Liver (tissue), 9 donors: Measurements from ENCODE around the gene FALEC. TPM values are rescaled to one million over a fixed set of nuclear protein-coding genes. Genes with fewer than 3 reads are reported as not detected.

ENCODE experiments used
- DNase-seq: peaks from one replicate; pipeline ENCODE4 v3.0.0-alpha.2; 2017; ENCODE audit warnings: low spot score
- H3K27ac ChIP-seq, 2 donors: one replicate each; pipeline ENCODE4 v1.7.0; 2013; ENCODE audit warnings: inconsistent platforms in 2 of 2, low read length in 2 of 2, control low read depth in 1 of 2, low read depth in 1 of 2, mild to moderate bottlenecking in 1 of 2
- H3K27me3 ChIP-seq, 4 donors: one replicate each; pipeline versions ENCODE4 v1.6.1 to v1.7.0; 2013; ENCODE audit warnings: low read length in 3 of 4, inconsistent platforms in 1 of 4, mild to moderate bottlenecking in 1 of 4, moderate library complexity in 1 of 4; ENCODE audit not compliant: control insufficient read depth in 4 of 4, insufficient read depth in 4 of 4
- H3K36me3 ChIP-seq, 4 donors: one replicate each; pipeline versions ENCODE4 v1.6.1 to v1.7.0; 2013; ENCODE audit warnings: low read length in 3 of 4, mild to moderate bottlenecking in 3 of 4, low read depth in 1 of 4, moderate library complexity in 1 of 4; ENCODE audit not compliant: control insufficient read depth in 4 of 4, insufficient read depth in 3 of 4
- H3K4me1 ChIP-seq, 4 donors: one replicate each; pipeline versions ENCODE4 v1.6.1 to v1.7.0; 2013; ENCODE audit warnings: low read length in 3 of 4, mild to moderate bottlenecking in 3 of 4, moderate library complexity in 1 of 4; ENCODE audit not compliant: control insufficient read depth in 4 of 4, insufficient read depth in 4 of 4
- H3K4me3 ChIP-seq, 3 donors: one replicate each; pipeline versions ENCODE4 v1.6.1 to v1.7.0; 2013; ENCODE audit warnings: low read length in 3 of 3, control low read depth in 1 of 3, low read depth in 1 of 3, mild to moderate bottlenecking in 1 of 3
- H3K9ac ChIP-seq, 2 donors: one replicate each; pipeline ENCODE4 v1.7.0; 2013; ENCODE audit warnings: low read length in 2 of 2, mild to moderate bottlenecking in 2 of 2, moderate library complexity in 2 of 2, control low read depth in 1 of 2, low read depth in 1 of 2
- H3K9me3 ChIP-seq, 4 donors: one replicate each; pipeline versions ENCODE4 v1.6.1 to v1.7.0; 2013; ENCODE audit warnings: low read length in 3 of 4; ENCODE audit not compliant: control insufficient read depth in 4 of 4
- ATF3 ChIP-seq: IDR thresholded peaks from 2 replicates; pipeline ENCODE4 v1.6.1; 2016; ENCODE audit warnings: antibody characterized with exemption
- CTCF ChIP-seq: fragments of 150-350 bp; IDR thresholded peaks from 2 replicates; pipeline ENCODE4 v1.5.1; 2017; ENCODE audit warnings: improper control_type of control experiment, low read depth, low read length; ENCODE audit not compliant: missing input control
- EGR1 ChIP-seq, 2 donors: IDR thresholded peaks; 2 replicates each; pipeline ENCODE4 v1.6.1; 2016 to 2018; ENCODE audit warnings: antibody characterized with exemption in 2 of 2, low read depth in 2 of 2
- FOXA1 ChIP-seq: IDR thresholded peaks from 2 replicates; pipeline ENCODE4 v1.6.1; 2016; ENCODE audit warnings: antibody characterized with exemption
- FOXA2 ChIP-seq: IDR thresholded peaks from 2 replicates; pipeline ENCODE4 v1.6.1; 2016; ENCODE audit warnings: antibody characterized with exemption
- GABPA ChIP-seq, 2 donors: IDR thresholded peaks in 1 of 2; conservative IDR thresholded peaks in 1 of 2; 2 replicates each; pipeline ENCODE4 v1.6.1; 2016; ENCODE audit warnings: antibody characterized with exemption in 2 of 2, mild to moderate bottlenecking in 1 of 2, moderate library complexity in 1 of 2
- HNF4A ChIP-seq, 2 donors: conservative IDR thresholded peaks; 2 replicates each; pipeline ENCODE4 v1.6.1; 2016; ENCODE audit warnings: antibody characterized with exemption in 2 of 2, mild to moderate bottlenecking in 2 of 2
- HNF4G ChIP-seq: IDR thresholded peaks from 2 replicates; pipeline ENCODE4 v1.6.1; 2016; ENCODE audit warnings: antibody characterized with exemption
- JUND ChIP-seq, 2 donors: IDR thresholded peaks; 2 replicates each; pipeline ENCODE4 v1.6.1; 2016; ENCODE audit warnings: antibody characterized with exemption in 2 of 2
- MAX ChIP-seq: IDR thresholded peaks from 2 replicates; pipeline ENCODE4 v1.6.1; 2016; ENCODE audit warnings: antibody characterized with exemption
- NR2F2 ChIP-seq: IDR thresholded peaks from 2 replicates; pipeline ENCODE4 v1.6.1; 2016; ENCODE audit warnings: antibody characterized with exemption
- RAD21 ChIP-seq, 2 donors: IDR thresholded peaks; 2 replicates each; pipeline ENCODE4 v1.6.1; 2016; ENCODE audit warnings: antibody characterized with exemption in 2 of 2, mild to moderate bottlenecking in 2 of 2
- REST ChIP-seq: IDR thresholded peaks from 2 replicates; pipeline ENCODE4 v1.6.1; 2016; ENCODE audit warnings: antibody characterized with exemption, mild to moderate bottlenecking
- RXRA ChIP-seq, 2 donors: IDR thresholded peaks; 2 replicates each; pipeline ENCODE4 v1.6.1; 2017 to 2018; ENCODE audit warnings: antibody characterized with exemption in 2 of 2, mild to moderate bottlenecking in 1 of 2
- SP1 ChIP-seq: IDR thresholded peaks from 2 replicates; pipeline ENCODE4 v1.6.1; 2018; ENCODE audit warnings: antibody characterized with exemption, mild to moderate bottlenecking
- TAF1 ChIP-seq: conservative IDR thresholded peaks from 2 replicates; pipeline ENCODE4 v1.6.1; 2016; ENCODE audit warnings: antibody characterized with exemption, mild to moderate bottlenecking
- YY1 ChIP-seq: IDR thresholded peaks from 2 replicates; pipeline ENCODE4 v1.6.1; 2016; ENCODE audit warnings: antibody characterized with exemption, mild to moderate bottlenecking
- ZBTB33 ChIP-seq: IDR thresholded peaks from 2 replicates; pipeline ENCODE4 v1.6.1; 2016; ENCODE audit warnings: antibody characterized with exemption
- WGBS: extraction: QIAGEN DNeasy Blood & Tissue Kit; methylation state at CpG from one replicate; pipeline ENCODE4 v1.1.7; 2013; 5-methylcytosine and 5-hydroxymethylcytosine counted together
- polyA plus RNA-seq, 2 donors: library from polyadenylated mRNA; stranded (reverse) in 1 of 2; unstranded in 1 of 2; fragments of 200-250 nt in 1 of 2; fragments of >200 nt in 1 of 2; fragmentation: Nextera tagmentation in 1 of 2; extraction: Ambion mirVana in 1 of 2; gene quantifications; one replicate each; pipeline versions ENCODE4 v1.2.1 to v1.2.3, GENCODE V29; 2013 to 2015
- total RNA-seq, 2 donors: library from RNA; depleted of rRNA; stranded (reverse); fragments of >200 nt; gene quantifications; one replicate each; pipeline ENCODE4 v1.2.3, GENCODE V29; 2014
- donor health status: healthy.
- donor health status: healthy.
- donor health status: healthy.
- donor health status: healthy.
- donor health status: healthy.

The FALEC gene
- total and polyA plus RNA-seq, 4 donors, result not detected

GRCh38 chr1:150498342-150498741 is 17.2 kb upstream of the FALEC start:
- 89% methylated on average over 10 of the region's 10 CpGs for WGBS
- H3K27me3 ChIP-seq, result no peaks in the 10 kb centered on the region
- H3K9ac ChIP-seq, result no peak overlapping the region
- no peak overlapping the region for H3K27ac ChIP-seq
- peaks cover 5 to 43% (median 24%) of the 10 kb centered on the region in 4 donors for H3K36me3 ChIP-seq
- H3K4me1 ChIP-seq, result peaks cover 0 to 8% (median 0%) of the 10 kb centered on the region in 4 donors
- no peak for TF ChIP-seq ATF3
- no peak for TF ChIP-seq EGR1 (IDR thresholded peaks at IDR 0.05; ENCODE audit: low read depth in 2 of 2)
- no peak for TF ChIP-seq RXRA (IDR thresholded peaks at IDR 0.05)
- TF ChIP-seq HNF4G, result no peak
- TF ChIP-seq RAD21 (IDR thresholded peaks at IDR 0.05), result no peak
- no peak for TF ChIP-seq ZBTB33
- TF ChIP-seq CTCF, result no peak
- TF ChIP-seq NR2F2, result no peak
- no peak for TF ChIP-seq GABPA (IDR thresholded peaks at IDR 0.05 in 1 of 2, conservative IDR thresholded peaks at IDR 0.05 in 1 of 2)
- TF ChIP-seq REST, result no peak
- no peak for TF ChIP-seq HNF4A (conservative IDR thresholded peaks at IDR 0.05)
- TF ChIP-seq SP1, result no peak
- no peak for TF ChIP-seq JUND (IDR thresholded peaks at IDR 0.05)
- TF ChIP-seq FOXA1, result no peak
- no peak for TF ChIP-seq FOXA2
- no peak for TF ChIP-seq YY1
- no peak for DNase-seq
- H3K4me3 ChIP-seq, result no peak overlapping the region
- no peaks in the 10 kb centered on the region for H3K9me3 ChIP-seq

- 76% methylated on average over 6 of the region's 6 CpGs for WGBS
- no peak for DNase-seq
- H3K9me3 ChIP-seq, result no peaks in the 10 kb centered on the region
- peaks cover 0 to 3% (median 0%) of the 10 kb centered on the region in 4 donors for H3K4me1 ChIP-seq
- peaks cover 7 to 40% (median 31%) of the 10 kb centered on the region in 4 donors for H3K36me3 ChIP-seq
- no peak overlapping the region for H3K27ac ChIP-seq
- no peak overlapping the region for H3K9ac ChIP-seq
- no peaks in the 10 kb centered on the region for H3K27me3 ChIP-seq
- H3K4me3 ChIP-seq, result no peak overlapping the region
- TF ChIP-seq FOXA2, result no peak
- TF ChIP-seq YY1, result no peak
- TF ChIP-seq CTCF, result no peak
- no peak for TF ChIP-seq RAD21 (IDR thresholded peaks at IDR 0.05)
- TF ChIP-seq EGR1 (IDR thresholded peaks at IDR 0.05; ENCODE audit: low read depth in 2 of 2), result no peak
- no peak for TF ChIP-seq MAX
- no peak for TF ChIP-seq TAF1
- no peak for TF ChIP-seq ATF3
- TF ChIP-seq HNF4A (conservative IDR thresholded peaks at IDR 0.05), result no peak
- TF ChIP-seq REST, result no peak
Observed at GRCh38 chr1:150505431-150505830, 10.1 kb upstream of the FALEC start.
